HTERT RPE-1 (cell line): Measurements from ENCODE around the gene RPS6KC1.
"Not testable (repeated sequence)": the region's sequence is repeated elsewhere in the genome, so short reads cannot be mapped to it uniquely, and the experiment has no call there.

Experiments
- in situ Hi-C: fragments of 300-500 bp; cut with MboI; formaldehyde crosslinking; loops from 4 replicates; pipeline ENCODE4 v1.14.3; 2020; ENCODE audit warnings: low sequenced_read_pairs

The RPS6KC1 gene

DNA sequence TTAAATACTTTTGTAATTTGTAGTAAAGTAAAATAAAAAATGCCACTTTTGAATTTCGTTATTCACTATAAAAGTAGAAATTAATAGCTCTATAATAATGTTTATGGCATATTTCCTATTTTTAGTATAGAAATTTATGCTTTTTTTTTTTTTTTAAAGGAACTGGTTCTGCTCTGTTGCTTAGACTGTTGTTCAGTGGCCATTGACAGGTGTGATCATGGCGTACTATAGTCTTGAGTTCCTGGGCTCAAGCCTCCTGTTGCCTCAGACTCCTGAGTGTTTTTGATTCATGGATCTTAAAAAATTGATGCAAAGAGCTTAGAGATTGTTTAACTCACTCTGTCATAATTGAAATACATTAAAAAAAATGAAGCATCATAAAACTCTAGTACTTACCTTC lies 53.6 kb downstream of the RPS6KC1 start:
- in situ Hi-C loops = no loop called here

DNA sequence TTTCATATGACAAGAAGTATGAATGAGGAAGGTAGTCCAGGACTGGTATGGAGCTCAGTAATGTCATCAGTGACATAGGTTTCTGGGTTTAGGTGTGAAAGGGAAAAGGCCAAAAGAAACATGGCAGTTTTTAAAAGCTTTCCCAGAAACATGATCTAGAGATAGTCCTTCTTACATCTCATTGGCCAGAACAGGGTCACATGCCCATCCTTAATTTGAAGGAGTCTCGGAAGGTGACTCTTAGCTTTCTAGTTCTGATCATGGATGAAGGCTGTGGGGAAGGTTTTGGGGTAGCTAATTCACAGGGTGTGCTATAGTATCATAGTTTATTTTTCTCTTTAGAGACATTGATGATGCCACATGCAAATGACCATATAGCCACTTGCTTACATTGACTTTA lies 55.3 kb downstream of the RPS6KC1 start:
- in situ Hi-C loops = no loop called here

DNA sequence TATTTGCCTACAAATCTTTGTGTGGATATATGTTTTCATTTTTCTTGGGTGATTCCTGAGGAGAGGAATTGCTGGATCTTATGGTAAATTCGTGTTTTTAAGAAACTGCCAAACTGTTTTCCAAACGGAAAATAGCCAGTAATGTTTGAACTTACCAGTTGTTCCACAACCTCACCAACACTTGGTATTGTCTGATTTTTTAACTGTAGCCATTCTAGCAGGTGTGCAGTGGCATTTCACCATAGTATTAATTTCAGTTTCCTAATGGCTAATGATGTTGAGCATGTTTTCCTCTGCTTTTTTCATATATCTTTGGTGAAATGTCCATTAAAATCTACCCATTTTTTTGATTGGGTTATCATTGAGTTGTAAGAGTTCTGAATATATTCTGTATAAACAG lies 56.6 kb downstream of the RPS6KC1 start:
- in situ Hi-C loops = no loop called here

DNA sequence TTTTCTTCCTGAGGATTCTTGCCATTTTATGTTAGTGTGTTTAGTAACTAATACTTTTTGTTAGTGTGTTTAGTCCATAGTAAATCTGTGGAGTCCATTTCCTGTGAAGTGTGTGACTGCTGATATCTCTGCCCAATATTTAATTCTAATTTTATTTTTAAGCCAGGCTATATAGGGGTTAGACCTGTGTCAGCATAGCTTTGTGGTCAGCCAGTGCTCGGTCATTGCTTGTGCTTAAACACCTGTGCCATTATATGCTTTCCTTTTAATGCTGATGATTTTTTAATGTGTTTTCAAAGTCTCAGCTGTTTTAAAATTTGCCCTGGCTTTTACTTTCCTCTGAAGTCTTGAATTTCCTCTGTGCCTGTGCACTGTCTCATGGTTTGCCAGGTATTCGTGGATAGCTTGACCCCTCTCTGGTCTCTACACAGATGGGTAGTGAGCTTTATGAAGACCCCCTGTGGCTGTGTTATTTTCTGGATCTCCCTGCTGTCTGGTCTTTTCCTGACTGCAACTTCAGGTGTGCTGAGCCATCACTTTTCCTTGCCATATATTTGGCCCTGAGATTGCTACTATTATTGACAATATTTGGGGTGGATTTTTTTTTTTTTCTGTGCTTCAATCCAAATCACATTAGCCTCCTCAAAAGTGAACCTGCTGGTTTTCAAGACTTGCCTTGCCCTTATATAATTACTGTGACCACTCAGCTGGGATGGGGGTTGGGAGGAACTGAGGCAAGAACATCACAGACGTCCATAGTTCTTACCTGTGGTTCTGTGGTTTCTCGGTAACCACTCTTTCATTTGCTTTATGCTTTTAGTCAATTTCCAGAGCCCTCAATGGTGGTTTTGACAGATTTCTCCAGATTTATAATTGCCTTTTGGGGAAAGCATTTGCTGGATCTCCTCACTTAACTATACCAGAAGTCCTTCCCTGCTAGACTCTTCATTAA lies 59.6 kb downstream of the RPS6KC1 start:
- in situ Hi-C loops = no loop called here

DNA sequence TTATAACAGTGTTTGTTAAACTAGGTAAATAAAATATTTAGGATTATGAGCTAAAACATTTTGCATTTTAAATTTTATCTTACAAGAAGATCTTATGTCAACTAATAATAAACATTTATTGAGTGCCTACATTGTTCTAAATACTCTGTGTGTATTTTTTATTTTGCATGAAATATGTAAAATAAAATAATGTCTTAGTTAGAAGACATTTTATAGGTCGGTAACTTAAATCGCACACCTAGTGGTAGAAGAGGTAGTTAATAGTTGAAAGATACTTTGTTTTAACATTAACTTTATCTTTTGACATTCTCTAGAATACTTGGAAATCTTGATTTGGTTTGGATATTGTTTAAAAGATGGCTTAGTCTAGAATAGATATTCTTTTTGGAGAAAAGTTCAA lies 60.5 kb downstream of the RPS6KC1 start:
- in situ Hi-C loops = no loop called here

DNA sequence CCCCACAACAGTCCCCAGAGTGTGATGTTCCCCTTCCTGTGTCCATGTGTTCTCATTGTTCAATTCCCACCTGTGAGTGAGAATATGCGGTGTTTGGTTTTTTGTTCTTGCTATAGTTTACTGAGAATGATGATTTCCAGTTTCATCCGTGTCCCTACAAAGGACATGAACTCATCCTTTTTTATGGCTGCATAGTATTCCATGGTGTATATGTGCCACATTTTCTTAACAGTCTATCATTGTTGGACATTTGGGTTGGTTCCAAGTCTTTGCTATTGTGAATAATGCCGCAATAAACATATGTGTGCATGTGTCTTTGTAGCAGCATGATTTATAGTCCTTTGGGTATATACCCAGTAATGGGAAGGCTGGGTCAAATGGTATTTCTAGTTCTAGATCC lies 61.7 kb downstream of the RPS6KC1 start:
- in situ Hi-C loops = not testable (repeated sequence)

DNA sequence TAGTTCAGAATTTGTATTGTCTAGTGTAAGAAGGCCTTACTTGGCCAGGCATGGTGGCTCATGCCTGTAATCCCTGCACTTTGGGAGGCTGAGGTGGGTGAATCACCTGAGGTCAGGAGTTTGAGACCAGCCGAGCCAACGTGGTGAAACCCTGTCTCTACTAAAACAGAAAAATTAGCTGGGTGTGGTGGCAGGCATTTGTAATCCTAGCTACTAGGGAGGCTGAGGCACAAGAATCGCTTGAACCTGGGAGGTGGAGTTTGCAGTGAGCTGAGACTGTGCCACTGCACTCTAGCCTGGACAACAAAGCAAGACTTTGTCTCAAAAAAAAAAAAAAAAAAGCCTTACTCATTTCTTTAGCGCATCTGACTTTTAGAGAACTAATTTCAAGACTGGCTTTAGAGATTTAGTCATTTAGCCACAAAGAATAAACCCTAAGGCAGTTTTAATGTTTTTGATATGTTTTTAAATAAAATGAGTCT lies 66.7 kb downstream of the RPS6KC1 start:
- in situ Hi-C loops = not testable (repeated sequence)

DNA sequence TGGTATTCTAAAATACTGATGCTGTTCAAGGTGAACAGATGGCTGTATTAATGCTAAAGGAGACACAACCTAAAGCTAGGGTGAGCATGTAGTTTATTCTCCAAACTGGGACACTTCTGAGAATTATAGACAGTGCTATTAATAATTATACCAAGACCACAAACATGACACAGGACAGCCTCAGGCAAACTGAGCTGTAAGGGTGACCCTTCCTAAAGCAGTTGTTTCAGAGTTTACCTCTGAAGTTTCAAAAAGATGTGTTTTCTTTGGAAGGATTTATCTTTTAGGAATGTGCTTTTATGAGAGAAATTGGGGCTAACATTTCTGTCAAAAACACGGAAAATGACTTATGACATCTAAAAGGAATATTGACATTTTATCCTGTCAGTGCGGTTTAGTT lies 68.8 kb downstream of the RPS6KC1 start:
- in situ Hi-C loops = no loop called here

DNA sequence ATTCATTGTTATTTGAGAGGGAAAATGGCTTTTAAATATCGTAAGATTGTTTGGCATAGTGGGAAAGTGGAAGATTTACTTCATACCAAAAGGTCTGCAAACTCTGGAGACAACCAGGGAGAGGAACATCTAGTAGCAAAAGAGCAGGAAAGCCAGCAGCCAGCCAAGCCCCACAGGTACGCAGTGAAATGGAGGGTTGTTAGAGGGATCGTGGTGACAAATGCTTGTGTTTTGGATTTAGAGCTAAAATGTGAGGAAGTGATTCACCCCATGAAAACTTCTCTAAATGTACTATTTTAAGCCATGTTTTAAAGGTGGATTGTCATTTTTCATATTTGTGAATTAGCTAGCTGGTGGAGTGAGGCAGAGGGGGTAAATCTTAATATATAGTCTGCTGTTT lies 69.3 kb downstream of the RPS6KC1 start:
- in situ Hi-C loops = no loop called here

DNA sequence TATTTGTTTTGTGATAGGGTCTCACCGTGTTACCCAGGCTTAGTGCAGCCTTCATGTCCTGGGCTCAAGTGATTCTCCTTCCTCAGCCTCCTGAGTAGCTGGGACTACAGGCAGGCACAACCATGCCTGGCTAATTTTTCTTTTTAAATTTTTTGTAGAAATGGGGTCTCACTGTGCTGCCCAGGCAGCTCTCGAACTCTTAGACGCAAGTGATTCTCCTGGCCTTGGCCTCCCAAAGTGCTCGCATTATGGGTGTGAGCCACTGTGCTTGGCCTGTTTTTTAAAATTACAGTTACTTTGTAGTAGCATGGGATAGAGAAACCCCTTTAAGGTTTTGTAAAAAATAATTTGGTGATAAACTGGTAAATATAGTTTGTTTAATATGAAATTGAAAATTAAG lies 69.9 kb downstream of the RPS6KC1 start:
- in situ Hi-C loops = no loop called here

DNA sequence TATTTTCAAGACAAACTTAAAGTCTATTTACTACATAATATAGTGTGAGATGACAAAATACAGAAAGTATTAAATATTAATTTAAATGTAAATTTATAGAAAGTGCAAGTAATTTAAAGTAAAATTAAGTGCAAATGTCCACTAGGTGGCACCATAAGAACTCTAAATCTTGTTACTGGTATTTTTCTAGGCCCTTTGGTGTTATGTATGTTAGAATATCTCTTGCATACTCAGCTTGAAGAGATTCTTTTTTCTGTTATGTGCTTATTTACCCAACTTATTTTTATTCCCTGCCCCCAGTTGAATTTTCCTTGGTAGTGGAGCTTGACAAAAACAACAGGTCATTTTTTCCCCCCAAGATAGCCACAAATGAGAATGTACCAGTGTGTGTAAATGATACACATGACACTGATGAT lies 71.5 kb downstream of the RPS6KC1 start:
- in situ Hi-C loops = no loop called here

DNA sequence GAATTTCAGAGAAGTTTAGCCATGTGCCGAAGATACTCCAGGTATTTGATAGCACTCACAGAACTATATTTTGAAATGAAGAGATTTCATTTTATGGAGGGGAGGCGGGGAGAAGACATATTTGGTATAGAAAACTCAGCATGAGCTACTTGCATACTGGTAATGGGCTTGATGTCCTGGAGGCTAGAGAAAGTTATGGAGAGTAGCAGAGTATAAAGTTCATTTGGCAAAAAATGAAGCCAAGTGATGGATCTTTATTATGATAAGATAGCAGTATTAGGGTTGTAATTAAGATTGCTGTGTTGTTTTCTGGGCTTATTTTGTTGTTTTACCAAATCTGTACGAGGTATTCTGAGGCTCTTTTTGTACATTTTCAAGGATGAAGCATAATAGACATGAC lies 72.0 kb downstream of the RPS6KC1 start:
- in situ Hi-C loops = no loop called here

DNA sequence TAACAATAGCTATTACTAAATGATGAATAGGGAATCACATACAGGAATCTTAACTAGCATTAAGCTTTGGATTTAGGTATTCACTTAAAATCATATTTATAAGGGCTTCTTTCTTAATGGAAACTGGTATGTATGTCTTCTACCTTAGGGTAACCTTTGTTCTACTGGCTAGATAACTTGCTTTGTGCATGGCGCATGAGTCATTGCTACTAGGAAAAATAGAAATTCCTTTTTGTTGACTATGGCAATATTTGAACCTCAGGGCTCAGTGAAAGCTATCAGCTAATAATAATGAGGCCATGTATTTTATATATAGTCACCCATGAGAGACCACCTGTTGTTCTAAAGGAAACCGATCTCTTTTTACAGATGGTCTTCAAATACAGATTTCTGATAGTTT lies 72.5 kb downstream of the RPS6KC1 start:
- in situ Hi-C loops = no loop called here

DNA sequence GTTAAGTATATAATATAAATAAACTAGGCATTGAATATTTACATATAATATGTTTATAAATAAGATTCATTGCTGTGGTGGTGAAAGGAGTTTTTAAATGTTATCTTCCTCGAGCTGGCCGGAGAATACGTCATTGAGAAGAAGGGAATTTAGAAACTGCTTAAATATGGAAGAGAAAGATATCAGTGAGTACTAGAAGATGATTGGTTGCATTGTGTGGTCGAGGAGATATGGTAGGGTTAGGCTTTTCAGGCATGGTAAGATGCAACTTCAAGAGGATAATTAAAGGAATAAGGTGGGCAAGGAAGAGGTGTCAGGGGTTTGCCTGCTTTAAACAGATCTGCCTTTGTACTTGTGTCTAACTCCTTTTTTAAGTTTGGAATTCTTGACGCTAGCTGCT lies 73.5 kb downstream of the RPS6KC1 start:
- in situ Hi-C loops = no loop called here

DNA sequence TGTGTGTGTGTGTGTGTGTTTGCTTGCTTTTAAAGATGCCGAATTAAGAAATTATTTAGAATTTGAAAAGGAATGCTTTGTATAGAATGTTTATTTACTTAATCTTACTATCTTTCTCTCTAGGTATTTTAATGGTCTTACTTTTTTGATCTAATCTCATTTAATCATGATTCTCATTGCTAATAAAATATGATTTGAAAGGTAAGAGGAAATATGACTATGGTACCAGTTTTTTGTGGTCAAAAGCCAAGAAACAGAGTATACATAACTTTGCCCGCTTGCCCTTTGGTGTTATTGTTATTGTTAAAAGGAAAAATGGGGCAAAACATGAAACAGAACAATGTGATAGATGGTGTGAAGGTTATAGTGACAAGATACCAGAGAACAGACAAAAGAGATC lies 74.6 kb downstream of the RPS6KC1 start:
- in situ Hi-C loops = no loop called here

DNA sequence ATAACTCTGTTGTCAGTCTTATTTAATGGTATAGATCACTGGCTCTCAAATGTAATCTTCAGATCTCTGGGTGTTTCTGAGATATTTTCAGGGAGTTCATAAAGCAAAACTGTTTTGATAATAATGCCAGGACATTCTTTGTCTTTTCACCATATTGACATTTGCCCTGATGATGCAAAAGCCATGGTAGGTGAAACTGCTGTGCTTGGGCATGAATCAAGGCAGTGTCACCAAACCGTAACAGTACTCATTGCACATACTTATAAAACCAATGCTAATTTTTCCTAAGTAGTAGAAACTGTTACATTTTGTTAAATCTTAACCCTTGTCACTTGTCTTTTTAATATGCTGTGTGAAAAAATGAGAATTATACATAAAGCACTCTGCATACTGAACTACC lies 76.0 kb downstream of the RPS6KC1 start:
- in situ Hi-C loops = no loop called here

DNA sequence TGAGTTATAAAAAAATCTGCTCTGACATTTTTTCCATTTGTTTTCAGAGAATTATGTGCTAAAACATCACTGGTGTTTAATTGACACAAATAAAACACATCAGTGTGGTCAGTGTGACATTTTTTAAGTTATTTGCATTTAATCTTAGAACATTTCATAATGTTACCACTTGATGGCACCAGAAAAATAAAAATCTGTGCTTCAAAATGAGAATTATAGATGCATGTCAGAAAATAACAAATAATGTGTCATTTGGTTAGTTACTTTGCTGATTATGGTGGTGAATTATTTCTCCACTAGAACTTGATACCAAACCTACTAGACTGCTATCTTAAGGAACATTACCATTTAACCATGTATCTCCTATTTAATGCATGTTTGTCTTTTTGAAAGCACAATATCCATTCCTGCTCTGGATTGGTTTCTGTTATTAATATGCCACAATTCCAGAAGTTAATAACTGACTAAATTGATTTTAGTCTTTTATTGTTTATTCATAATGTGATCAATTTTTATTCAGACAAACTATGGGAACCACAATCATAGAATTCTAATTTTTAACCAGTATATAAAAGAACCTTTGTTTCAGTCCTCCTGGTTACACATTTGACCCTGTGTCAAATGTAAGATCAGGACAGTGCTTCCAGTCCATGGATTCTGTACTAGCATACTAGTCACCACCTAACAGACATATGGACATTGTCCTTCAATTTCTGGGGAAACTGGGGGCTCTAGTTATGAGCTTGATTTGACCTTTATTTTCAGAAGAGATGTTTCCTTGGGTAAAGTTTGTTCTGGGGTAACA lies 81.0 kb downstream of the RPS6KC1 start:
- in situ Hi-C loops = no loop called here

DNA sequence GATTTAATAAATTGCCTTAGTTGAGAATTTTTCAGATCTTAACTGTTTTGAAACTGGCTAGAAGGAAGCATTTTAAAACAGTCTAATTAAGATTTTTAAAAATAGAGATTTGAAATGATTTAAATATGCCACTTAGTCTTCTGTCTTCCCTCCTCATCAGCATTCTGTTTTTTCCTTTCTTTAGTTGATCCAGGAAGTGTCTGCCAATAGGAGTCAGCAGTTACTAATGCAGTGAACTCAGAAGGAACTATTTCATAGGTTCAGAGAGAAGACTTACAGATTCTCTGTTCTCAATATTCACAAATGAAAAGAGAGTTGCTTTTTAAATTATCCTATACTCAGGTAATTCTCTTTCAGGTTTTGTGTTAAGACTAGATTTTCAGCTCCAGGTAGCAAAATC lies 84.5 kb downstream of the RPS6KC1 start:
- in situ Hi-C loops = no loop called here

DNA sequence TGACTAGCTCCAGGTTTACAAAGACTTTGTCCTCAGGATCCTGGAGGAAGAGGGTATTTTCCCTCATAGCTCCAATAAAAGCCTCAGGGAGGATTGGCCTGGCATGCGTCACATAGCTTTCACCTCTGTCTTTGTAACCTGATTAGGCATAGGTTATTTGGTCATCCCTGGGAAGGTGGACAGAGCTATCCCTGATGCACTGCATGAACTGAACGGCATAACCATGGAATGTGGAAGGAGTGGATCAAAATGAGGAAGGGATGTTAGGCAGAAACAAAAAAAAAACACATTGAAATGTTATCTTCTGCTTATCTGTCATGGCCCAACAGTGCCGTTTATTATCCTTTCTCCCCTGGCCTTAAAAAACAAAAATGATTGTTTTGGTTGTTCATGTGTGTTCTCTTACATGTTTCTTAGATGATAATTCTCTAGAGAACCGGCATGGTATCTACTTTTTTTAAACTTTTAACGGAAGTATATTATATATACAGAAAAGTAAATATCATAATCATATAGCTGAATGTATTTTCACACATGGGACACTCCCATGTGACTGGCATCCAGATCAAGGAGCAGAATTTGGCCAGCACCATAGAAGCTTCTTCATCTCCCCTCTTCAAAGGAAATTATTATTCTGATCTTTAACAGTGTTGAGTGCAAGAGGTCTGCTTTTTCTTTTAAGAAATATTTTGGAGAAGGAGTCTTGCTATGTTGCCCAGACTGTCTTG lies 85.3 kb downstream of the RPS6KC1 start:
- in situ Hi-C loops = no loop called here

DNA sequence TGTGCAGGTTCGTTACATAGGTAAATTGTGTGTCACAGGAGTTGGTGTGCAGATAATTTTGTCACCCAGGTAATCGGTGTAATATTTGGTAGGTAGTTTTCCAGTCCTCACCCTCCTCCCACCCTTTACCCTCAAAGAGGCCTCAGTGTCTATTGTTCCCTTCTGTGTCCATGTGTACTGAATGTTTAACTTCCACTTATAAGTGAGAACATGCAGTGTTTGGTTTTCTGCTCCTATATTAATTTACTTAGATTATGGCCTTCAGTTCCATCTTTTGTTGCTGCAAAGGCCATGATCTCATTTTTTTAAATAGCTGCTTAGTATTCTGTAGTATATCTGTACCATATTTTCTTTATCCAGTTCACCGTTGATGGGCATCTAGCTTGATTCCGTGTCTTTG lies 87.3 kb downstream of the RPS6KC1 start:
- in situ Hi-C loops = no loop called here

DNA sequence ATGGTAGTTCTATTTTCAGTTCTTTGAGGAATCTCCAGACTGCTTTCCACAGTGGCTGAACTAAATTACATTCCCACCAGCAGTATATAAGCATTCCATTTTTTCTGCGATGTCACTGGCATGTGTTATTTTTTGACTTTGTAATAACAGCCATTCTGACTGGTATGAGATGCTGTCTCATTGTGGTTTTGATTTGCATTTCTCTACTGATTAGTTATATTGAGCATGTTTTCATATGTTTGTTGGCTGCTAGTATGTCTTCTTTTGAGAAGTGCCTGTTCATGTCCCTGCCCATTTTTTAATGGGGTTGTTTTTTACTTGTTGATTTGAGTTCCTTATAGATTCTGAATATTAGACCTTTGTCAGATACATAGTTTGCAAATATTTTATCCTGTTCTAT lies 87.9 kb downstream of the RPS6KC1 start:
- in situ Hi-C loops = no loop called here
